COLO829 (cell line): ENCODE measurements around the gene KIFC3.
A peak's percentile ranks its signal among the peaks of the same experiment; 100 is the strongest.
"Not testable (repeated sequence)": the region's sequence is repeated elsewhere in the genome, so short reads cannot be mapped to it uniquely, and the experiment has no call there.

Experiments
- DNase-seq: peaks from one replicate; pipeline ENCODE4 v3.0.0; 2012; ENCODE audit warnings: low spot score

Gene KIFC3

GRCh38 chr16:57739756-57740422, 62.4 kb downstream of the KIFC3 start:
- DNase-seq = no peak

- no peak for DNase-seq
These were observed 63.4 kb downstream of the KIFC3 start for GRCh38 chr16:57738844-57739243.

GRCh38 chr16:57736419-57737351, 65.6 kb downstream of the KIFC3 start:
- DNase-seq = peak; percentile 47

- DNase-seq = no peak
These were observed 66.4 kb downstream of the KIFC3 start, which contains the start of gene KATNB1 for GRCh38 chr16:57735755-57736418. Gene KATNB1, plus strand, starts transcription at chr16:57735770. Its CDS starts 1,474 bp downstream, at chr16:57737244.

GRCh38 chr16:57734925-57735754, 67.2 kb downstream of the KIFC3 start:
- peak; percentile 91 for DNase-seq

- no peak for DNase-seq
These were observed 67.9 kb downstream of the KIFC3 start for GRCh38 chr16:57734308-57734924.

- DNase-seq = no peak
These were observed 69.6 kb downstream of the KIFC3 start for GRCh38 chr16:57732714-57733113.

- DNase-seq = peak; percentile 8
These were observed 70.3 kb downstream of the KIFC3 start for GRCh38 chr16:57732037-57732436.

- no peak for DNase-seq
These were observed 71.2 kb downstream of the KIFC3 start for GRCh38 chr16:57730771-57731730.

GRCh38 chr16:57729852-57730251, 72.4 kb downstream of the KIFC3 start:
- not testable (repeated sequence) for DNase-seq

- DNase-seq = no peak
These were observed 73.2 kb downstream of the KIFC3 start for GRCh38 chr16:57729182-57729484.

- no peak for DNase-seq
These were observed 73.7 kb downstream of the KIFC3 start for GRCh38 chr16:57728336-57729181.

- DNase-seq = no peak
These were observed 74.7 kb downstream of the KIFC3 start for GRCh38 chr16:57727610-57728009.

GRCh38 chr16:57726433-57726947, 75.8 kb downstream of the KIFC3 start:
- DNase-seq = no peak

GRCh38 chr16:57725976-57726375, 76.3 kb downstream of the KIFC3 start:
- DNase-seq = no peak

GRCh38 chr16:57725554-57725953, 76.7 kb downstream of the KIFC3 start:
- no peak for DNase-seq

- DNase-seq = no peak
These were observed 77.1 kb downstream of the KIFC3 start for GRCh38 chr16:57725151-57725550.

- no peak for DNase-seq
These were observed 77.8 kb downstream of the KIFC3 start for GRCh38 chr16:57724531-57724930.

GRCh38 chr16:57723170-57723569, 79.1 kb downstream of the KIFC3 start:
- DNase-seq = no peak
